Fibroblast of lung (primary cell): ENCODE results near the gene CD151. TPM values are rescaled to one million over a fixed set of nuclear protein-coding genes. Genes with fewer than 3 reads are reported as not detected.
A peak's percentile ranks its signal among the peaks of the same experiment; 100 is the strongest.

ENCODE experiments used
- DNase-seq, 2 donors: peaks; one replicate each; pipeline versions ENCODE4 v3.0.0 to v3.0.0-alpha.2; 2010; ENCODE audit warnings: low read depth in 2 of 2
- H2AFZ ChIP-seq: 2 replicates; pipeline ENCODE4 v1.5.1; 2012; ENCODE audit warnings: low read length, control low read depth, inconsistent platforms
- H3K27ac ChIP-seq: 2 replicates; pipeline ENCODE4 v1.5.1; 2011; ENCODE audit warnings: low read length, control low read depth; ENCODE audit not compliant: insufficient read depth
- H3K27me3 ChIP-seq: 2 replicates; pipeline ENCODE4 v1.5.1; 2011; ENCODE audit warnings: mild to moderate bottlenecking, low read length; ENCODE audit not compliant: control insufficient read depth, insufficient read depth
- H3K36me3 ChIP-seq: 2 replicates; pipeline ENCODE4 v1.5.1; 2011; ENCODE audit warnings: low read length; ENCODE audit not compliant: control insufficient read depth, insufficient read depth
- H3K4me1 ChIP-seq: 2 replicates; pipeline ENCODE4 v1.5.1; 2011; ENCODE audit warnings: low read length; ENCODE audit not compliant: control insufficient read depth, insufficient read depth; ENCODE audit errors: extremely low read depth
- H3K4me2 ChIP-seq: 2 replicates; pipeline ENCODE4 v1.5.1; 2011; ENCODE audit warnings: low read length, control low read depth; ENCODE audit not compliant: insufficient read depth; ENCODE audit errors: extremely low read depth
- H3K4me3 ChIP-seq, 4 experiments: fragments of 200-600 bp in 1 of 4; sonication (generic) in 1 of 4; replicated peaks in 1 of 4; 2 replicates each; pipeline ENCODE4 v1.5.1; 2011 to 2016; ENCODE audit warnings: low read length in 4 of 4, low read depth in 3 of 4, mild to moderate bottlenecking in 3 of 4, control low read depth in 2 of 4, inconsistent platforms in 1 of 4, mixed read lengths in 1 of 4; ENCODE audit not compliant: insufficient read depth in 1 of 4; ENCODE audit errors: control extremely low read depth in 1 of 4
- H3K79me2 ChIP-seq: 2 replicates; pipeline ENCODE4 v1.5.1; 2012; ENCODE audit warnings: mild to moderate bottlenecking, low read length, inconsistent platforms; ENCODE audit not compliant: control insufficient read depth, insufficient read depth
- H3K9ac ChIP-seq: 2 replicates; pipeline ENCODE4 v1.5.1; 2011; ENCODE audit warnings: mild to moderate bottlenecking, low read length, control low read depth; ENCODE audit not compliant: insufficient read depth
- H3K9me3 ChIP-seq: 2 replicates; pipeline ENCODE4 v1.5.1; 2012; ENCODE audit warnings: low read depth, low read length; ENCODE audit not compliant: control insufficient read depth, insufficient read depth
- H4K20me1 ChIP-seq: 2 replicates; pipeline ENCODE4 v1.5.1; 2011; ENCODE audit warnings: low read length; ENCODE audit not compliant: control insufficient read depth, insufficient read depth; ENCODE audit errors: extremely low read depth
- CTCF ChIP-seq, 2 donors: IDR thresholded peaks in 1 of 2; conservative IDR thresholded peaks in 1 of 2; 1 replicate in 1 of 2; 2 replicates in 1 of 2; pipeline ENCODE4 v1.5.1; 2011 to 2012; ENCODE audit warnings: low read length in 2 of 2, control low read depth in 1 of 2, inconsistent platforms in 1 of 2, low read depth in 1 of 2, mild to moderate bottlenecking in 1 of 2
- EZH2 ChIP-seq: IDR thresholded peaks from 2 replicates; pipeline ENCODE4 v1.5.1; 2012; ENCODE audit warnings: low read length, control low read depth, mild to moderate bottlenecking; ENCODE audit errors: missing control alignments
- polyA plus RNA-seq, 2 donors: library from polyadenylated mRNA; depleted of rRNA in 1 of 2; stranded (reverse) in 1 of 2; unstranded in 1 of 2; fragments of >200 nt; gene quantifications; 2 replicates each; pipeline ENCODE4 v1.2.1, GENCODE V29; 2011 to 2012; ENCODE audit warnings: missing spikeins in 1 of 2
- total RNA-seq: library from RNA; depleted of rRNA; stranded (reverse); fragments of >200 nt; gene quantifications from 2 replicates; pipeline ENCODE4 v1.2.1, GENCODE V29; 2014

Gene CD151
- total and polyA plus RNA-seq, 2 donors (not counting 1 experiment from before 2014, with no cell fraction given): 547 to 711 TPM

- Histone ChIP-seq H3K4me1 (peaks cover 7% of the 10 kb centered on the region), H3K9me3 (no peaks in the 10 kb centered on the region), H3K27ac (no peak overlapping the region), H3K4me2 (peak overlapping the region; percentile 64), H2AFZ (no peak overlapping the region), H4K20me1 (no peaks in the 10 kb centered on the region), H3K27me3 (no peaks in the 10 kb centered on the region), H3K36me3 (peaks cover 13% of the 10 kb centered on the region), H3K9ac (no peak overlapping the region), H3K79me2 (peaks cover 17% of the 10 kb centered on the region), H3K4me3 (no peak overlapping the region)
- TF ChIP-seq CTCF (conservative IDR thresholded peaks at IDR 0.05 in 1 of 2, IDR thresholded peaks at IDR 0.05 in 1 of 2; ENCODE audit: low read depth in 1 of 2, low read length in 2 of 2) (no peak), EZH2 (no peak)
- no peak for DNase-seq
Measured at GRCh38 chr11:794013-794765, 38.6 kb upstream of the CD151 start.

GRCh38 chr11:794766-795633 is 37.8 kb upstream of the CD151 start:
- no peak for TF ChIP-seq EZH2
- no peak for TF ChIP-seq CTCF (conservative IDR thresholded peaks at IDR 0.05 in 1 of 2, IDR thresholded peaks at IDR 0.05 in 1 of 2; ENCODE audit: low read depth in 1 of 2, low read length in 2 of 2)
- Histone ChIP-seq H3K4me2 (peak overlapping the region; percentile 88), H4K20me1 (no peaks in the 10 kb centered on the region), H3K79me2 (peaks cover 17% of the 10 kb centered on the region), H2AFZ (no peak overlapping the region), H3K36me3 (peaks cover 14% of the 10 kb centered on the region), H3K9ac (peak overlapping the region; percentile 37), H3K4me1 (peaks cover 7% of the 10 kb centered on the region), H3K27me3 (no peaks in the 10 kb centered on the region), H3K4me3 (peak overlapping the region; percentile 56 to 80 (median 74)), H3K9me3 (no peaks in the 10 kb centered on the region), H3K27ac (peak overlapping the region; percentile 88)
- no peak for DNase-seq
